ENCODE results near the gene CIBAR2. TPM values are rescaled to one million over a fixed set of nuclear protein-coding genes. Genes with fewer than 3 reads are reported as not detected.

CIBAR2 gene
- total and polyA plus RNA-seq, 2 donors (not counting 1 experiment from before 2014, with no cell fraction given), result not detected

DNA sequence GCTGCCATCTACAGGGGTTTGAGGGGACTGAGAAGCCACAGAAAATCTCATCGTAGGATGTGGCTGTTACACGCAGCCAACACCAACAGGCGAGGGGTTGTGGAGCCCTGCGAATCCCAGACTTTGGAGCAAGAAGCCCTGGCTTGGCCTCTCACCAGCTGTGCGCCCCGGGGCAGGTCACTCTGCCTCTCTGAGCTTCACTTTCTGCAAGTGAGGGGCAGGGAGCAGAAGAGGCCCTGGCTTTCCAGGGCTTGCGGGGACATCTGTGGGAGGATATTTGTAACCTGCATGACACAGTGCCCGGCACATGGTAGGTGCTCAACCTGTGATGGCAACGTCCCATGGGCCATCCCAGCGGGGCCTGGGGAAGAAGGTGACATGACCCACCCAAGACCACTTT is 32.9 kb upstream of the CIBAR2 start:
- Histone ChIP-seq H3K4me1 (ENCODE audit: control insufficient read depth, extremely low read depth, insufficient read depth, low read length) (no peaks in the 10 kb centered on the region), H3K4me3 (replicated peaks in 1 of 4; ENCODE audit: control extremely low read depth in 1 of 4, insufficient read depth in 1 of 4, low read depth in 3 of 4, low read length in 4 of 4) (no peak overlapping the region), H4K20me1 (ENCODE audit: control insufficient read depth, extremely low read depth, insufficient read depth, low read length) (no peaks in the 10 kb centered on the region), H3K9me3 (ENCODE audit: control insufficient read depth, insufficient read depth, low read depth, low read length) (no peaks in the 10 kb centered on the region), H3K9ac (ENCODE audit: insufficient read depth, low read length) (no peak overlapping the region), H3K4me2 (ENCODE audit: extremely low read depth, insufficient read depth, low read length) (no peak overlapping the region), H3K27me3 (ENCODE audit: control insufficient read depth, insufficient read depth, low read length) (no peaks in the 10 kb centered on the region), H3K79me2 (ENCODE audit: control insufficient read depth, insufficient read depth, low read length) (no peaks in the 10 kb centered on the region), H2AFZ (ENCODE audit: low read length) (no peak overlapping the region), H3K36me3 (ENCODE audit: control insufficient read depth, insufficient read depth, low read length) (no peaks in the 10 kb centered on the region), H3K27ac (ENCODE audit: insufficient read depth, low read length) (no peak overlapping the region)
- TF ChIP-seq EZH2 (IDR thresholded peaks at IDR 0.05; ENCODE audit: low read length, missing control alignments), result no peak
- TF ChIP-seq, protein P1, sequence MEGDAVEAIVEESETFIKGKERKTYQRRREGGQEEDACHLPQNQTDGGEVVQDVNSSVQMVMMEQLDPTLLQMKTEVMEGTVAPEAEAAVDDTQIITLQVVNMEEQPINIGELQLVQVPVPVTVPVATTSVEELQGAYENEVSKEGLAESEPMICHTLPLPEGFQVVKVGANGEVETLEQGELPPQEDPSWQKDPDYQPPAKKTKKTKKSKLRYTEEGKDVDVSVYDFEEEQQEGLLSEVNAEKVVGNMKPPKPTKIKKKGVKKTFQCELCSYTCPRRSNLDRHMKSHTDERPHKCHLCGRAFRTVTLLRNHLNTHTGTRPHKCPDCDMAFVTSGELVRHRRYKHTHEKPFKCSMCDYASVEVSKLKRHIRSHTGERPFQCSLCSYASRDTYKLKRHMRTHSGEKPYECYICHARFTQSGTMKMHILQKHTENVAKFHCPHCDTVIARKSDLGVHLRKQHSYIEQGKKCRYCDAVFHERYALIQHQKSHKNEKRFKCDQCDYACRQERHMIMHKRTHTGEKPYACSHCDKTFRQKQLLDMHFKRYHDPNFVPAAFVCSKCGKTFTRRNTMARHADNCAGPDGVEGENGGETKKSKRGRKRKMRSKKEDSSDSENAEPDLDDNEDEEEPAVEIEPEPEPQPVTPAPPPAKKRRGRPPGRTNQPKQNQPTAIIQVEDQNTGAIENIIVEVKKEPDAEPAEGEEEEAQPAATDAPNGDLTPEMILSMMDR (conservative IDR thresholded peaks at IDR 0.05 in 1 of 2, IDR thresholded peaks at IDR 0.05 in 1 of 2; ENCODE audit: low read depth in 1 of 2, low read length in 2 of 2), result no peak
- no peak for DNase-seq (ENCODE audit: low read depth in 2 of 2)

DNA sequence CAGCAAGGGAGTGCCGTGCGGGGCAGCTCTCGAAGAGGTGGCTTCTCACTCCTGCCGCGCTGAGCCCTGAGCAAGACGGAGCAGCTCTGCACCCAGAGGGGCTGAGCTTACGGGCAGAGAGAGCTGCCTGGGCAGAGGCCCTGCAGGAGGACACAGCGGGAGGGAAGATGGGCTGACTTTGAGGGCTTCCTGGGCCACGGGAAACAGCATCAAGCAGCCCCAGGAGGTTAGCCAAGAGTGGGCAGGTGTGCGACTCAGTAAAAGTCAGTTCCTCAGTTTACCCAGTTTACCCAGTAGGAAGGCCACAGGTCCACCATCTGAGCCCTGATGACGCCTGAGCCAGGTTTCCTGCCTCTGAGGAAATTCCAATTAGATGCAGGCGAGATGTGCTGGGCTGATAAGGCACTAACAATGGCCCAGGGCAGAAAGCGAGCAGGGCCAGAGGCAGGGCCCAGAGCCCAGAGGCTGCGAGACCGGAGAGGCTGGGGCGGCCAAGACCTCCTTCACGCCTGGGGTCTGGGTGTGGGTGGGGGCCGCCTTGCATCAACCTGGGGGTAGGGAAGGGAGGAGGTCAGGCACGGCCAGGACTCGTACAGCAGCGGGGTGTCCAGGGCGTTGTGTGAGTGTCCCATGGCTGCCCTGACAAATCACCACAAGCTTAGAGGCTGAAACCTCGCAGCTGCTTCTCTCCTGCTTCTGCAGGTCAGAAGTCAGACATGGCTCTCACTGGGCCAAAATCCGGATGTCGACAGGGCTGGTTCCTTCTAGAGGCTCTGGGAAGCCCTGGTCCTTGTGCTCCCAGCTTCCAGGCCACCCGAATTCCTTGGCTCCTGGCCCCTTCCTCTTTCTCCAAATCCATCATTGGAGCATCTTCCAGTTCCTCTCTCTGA is 32.0 kb upstream of the CIBAR2 start:
- Histone ChIP-seq H3K27ac (ENCODE audit: insufficient read depth, low read length) (no peak overlapping the region), H3K79me2 (ENCODE audit: control insufficient read depth, insufficient read depth, low read length) (no peaks in the 10 kb centered on the region), H3K36me3 (ENCODE audit: control insufficient read depth, insufficient read depth, low read length) (no peaks in the 10 kb centered on the region), H3K9ac (ENCODE audit: insufficient read depth, low read length) (no peak overlapping the region), H4K20me1 (ENCODE audit: control insufficient read depth, extremely low read depth, insufficient read depth, low read length) (no peaks in the 10 kb centered on the region), H2AFZ (ENCODE audit: low read length) (no peak overlapping the region), H3K4me2 (ENCODE audit: extremely low read depth, insufficient read depth, low read length) (no peak overlapping the region), H3K9me3 (ENCODE audit: control insufficient read depth, insufficient read depth, low read depth, low read length) (no peaks in the 10 kb centered on the region), H3K4me3 (replicated peaks in 1 of 4; ENCODE audit: control extremely low read depth in 1 of 4, insufficient read depth in 1 of 4, low read depth in 3 of 4, low read length in 4 of 4) (no peak overlapping the region), H3K4me1 (ENCODE audit: control insufficient read depth, extremely low read depth, insufficient read depth, low read length) (no peaks in the 10 kb centered on the region), H3K27me3 (ENCODE audit: control insufficient read depth, insufficient read depth, low read length) (no peaks in the 10 kb centered on the region)
- TF ChIP-seq, protein P1 (conservative IDR thresholded peaks at IDR 0.05 in 1 of 2, IDR thresholded peaks at IDR 0.05 in 1 of 2; ENCODE audit: low read depth in 1 of 2, low read length in 2 of 2), result no peak
- TF ChIP-seq EZH2 (IDR thresholded peaks at IDR 0.05; ENCODE audit: low read length, missing control alignments), result no peak
- DNase-seq (ENCODE audit: low read depth in 2 of 2), result no peak

- no peak for DNase-seq (ENCODE audit: low read depth in 2 of 2)
- no peaks in the 10 kb centered on the region for H4K20me1 ChIP-seq (ENCODE audit: control insufficient read depth, extremely low read depth, insufficient read depth, low read length)
- no peaks in the 10 kb centered on the region for H3K9me3 ChIP-seq (ENCODE audit: control insufficient read depth, insufficient read depth, low read depth, low read length)
- H3K79me2 ChIP-seq (ENCODE audit: control insufficient read depth, insufficient read depth, low read length), result no peaks in the 10 kb centered on the region
- H3K9ac ChIP-seq (ENCODE audit: insufficient read depth, low read length), result no peak overlapping the region
- peaks cover under 1% of the 10 kb centered on the region for H3K4me1 ChIP-seq (ENCODE audit: control insufficient read depth, extremely low read depth, insufficient read depth, low read length)
- H3K4me2 ChIP-seq (ENCODE audit: extremely low read depth, insufficient read depth, low read length), result no peak overlapping the region
- H3K27ac ChIP-seq (ENCODE audit: insufficient read depth, low read length), result no peak overlapping the region
- H3K27me3 ChIP-seq (ENCODE audit: control insufficient read depth, insufficient read depth, low read length), result no peaks in the 10 kb centered on the region
- no peak overlapping the region for H3K4me3 ChIP-seq (replicated peaks in 1 of 4; ENCODE audit: control extremely low read depth in 1 of 4, insufficient read depth in 1 of 4, low read depth in 3 of 4, low read length in 4 of 4)
- TF ChIP-seq, protein P1 (conservative IDR thresholded peaks at IDR 0.05 in 1 of 2, IDR thresholded peaks at IDR 0.05 in 1 of 2; ENCODE audit: low read depth in 1 of 2, low read length in 2 of 2), result no peak
- no peak for TF ChIP-seq EZH2 (IDR thresholded peaks at IDR 0.05; ENCODE audit: low read length, missing control alignments)
- no peak overlapping the region for H2AFZ ChIP-seq (ENCODE audit: low read length)
- no peaks in the 10 kb centered on the region for H3K36me3 ChIP-seq (ENCODE audit: control insufficient read depth, insufficient read depth, low read length)
These were observed 30.5 kb upstream of the CIBAR2 start for GRCh38 chr16:85142771-85143211.

Data from fibroblast of lung (primary cell).